ACHN (cell line): Measurements from ENCODE around the gene ATP11A.
"Not testable (repeated sequence)": the region's sequence is repeated elsewhere in the genome, so short reads cannot be mapped to it uniquely, and the experiment has no call there.

Source experiments
- DNase-seq: peaks from one replicate; pipeline ENCODE4 v3.0.0-alpha.2; 2015
- in situ Hi-C: cut with HindIII; loops from 2 replicates; pipeline ENCODE4 v1.10.0; 2017; ENCODE audit warnings: low sequenced_read_pairs, low pct_ligation_motif_present, low pct_unique_long_range_greater_than_20kb

The ATP11A gene

GRCh38 chr13:112796190-112796915 lies 106.5 kb downstream of the ATP11A start:
- in situ Hi-C loops, result no loop called here
- DNase-seq, result no peak

GRCh38 chr13:112799394-112799793 lies 109.6 kb downstream of the ATP11A start:
- DNase-seq, result no peak
- in situ Hi-C loops, result no loop called here

GRCh38 chr13:112800057-112800456 lies 110.2 kb downstream of the ATP11A start:
- DNase-seq, result no peak
- in situ Hi-C loops, result no loop called here

- in situ Hi-C loops, result not testable (repeated sequence)
Measured at GRCh38 chr13:112800807-112801206, 111.0 kb downstream of the ATP11A start.

GRCh38 chr13:112802802-112803195 lies 113.0 kb downstream of the ATP11A start:
- in situ Hi-C loops, result no loop called here
- DNase-seq, result no peak

More at GRCh38 chr13:112800807-112801206, 111.0 kb downstream of the ATP11A start:
- DNase-seq, result not testable (repeated sequence)

- in situ Hi-C loops, result no loop called here
- DNase-seq, result no peak
Measured at GRCh38 chr13:112803422-112803821, 113.6 kb downstream of the ATP11A start.

GRCh38 chr13:112804374-112804773 lies 114.5 kb downstream of the ATP11A start:
- in situ Hi-C loops, result no loop called here
- no peak for DNase-seq

- in situ Hi-C loops, result no loop called here
- no peak for DNase-seq
Measured at GRCh38 chr13:112806739-112807652, 117.2 kb downstream of the ATP11A start.

- in situ Hi-C loops, result no loop called here
- no peak for DNase-seq
Measured at GRCh38 chr13:112807653-112808376, 118.0 kb downstream of the ATP11A start.

- in situ Hi-C loops, result no loop called here
- no peak for DNase-seq
Measured at GRCh38 chr13:112808377-112809140, 118.7 kb downstream of the ATP11A start.

- no peak for DNase-seq
- in situ Hi-C loops, result no loop called here
Measured at GRCh38 chr13:112809332-112810315, 119.8 kb downstream of the ATP11A start.

- in situ Hi-C loops, result no loop called here
- no peak for DNase-seq
Measured at GRCh38 chr13:112810608-112811007, 120.8 kb downstream of the ATP11A start.

GRCh38 chr13:112812306-112813055 lies 122.6 kb downstream of the ATP11A start:
- in situ Hi-C loops, result no loop called here
- no peak for DNase-seq

- in situ Hi-C loops, result no loop called here
- DNase-seq, result no peak
Measured at GRCh38 chr13:112813552-112813951, 123.7 kb downstream of the ATP11A start.

GRCh38 chr13:112814905-112815585 lies 125.2 kb downstream of the ATP11A start:
- DNase-seq, result no peak
- in situ Hi-C loops, result no loop called here

GRCh38 chr13:112815871-112816270 lies 126.0 kb downstream of the ATP11A start:
- in situ Hi-C loops, result no loop called here
- no peak for DNase-seq
